H1 (cell line): ENCODE measurements around the gene FCAR. TPM values are rescaled to one million over a fixed set of nuclear protein-coding genes. Genes with fewer than 3 reads are reported as not detected.
"Not testable (repeated sequence)": the region's sequence is repeated elsewhere in the genome, so short reads cannot be mapped to it uniquely, and the experiment has no call there.

ENCODE experiments used
- CTCF ChIA-PET: fragments of 300-600 bp; sonication (Branson Sonifier 250); formaldehyde crosslinking; loops from one replicate; lab custom pipeline; 2021; ENCODE audit not compliant: partially characterized antibody; lab: Charles Lee
- POLR2A ChIA-PET: fragments of 300-600 bp; sonication (Branson Sonifier 250); formaldehyde crosslinking; loops from one replicate; lab custom pipeline; 2021; ENCODE audit warnings: inconsistent platforms; ENCODE audit not compliant: partially characterized antibody; lab: Charles Lee
- DNase-seq, 2 experiments: peaks; one replicate each; pipeline versions ENCODE4 v3.0.0 to v3.0.0-alpha.2; 2010 to 2022; ENCODE audit warnings: low spot score in 2 of 2, low read depth in 1 of 2, mixed read lengths in 1 of 2
- FAIRE-seq: peaks from 2 replicates; lab custom pipeline; 2011; peaks lifted over from hg19 to GRCh38; lab: Jason Lieb, UNC
- H2AFZ ChIP-seq: 2 replicates; pipeline ENCODE4 v1.8.1; 2012; ENCODE audit warnings: low read length, inconsistent platforms
- H2AK5ac ChIP-seq: 2 replicates; pipeline ENCODE4 v1.6.1; 2013; ENCODE audit warnings: low read depth, low read length
- H2BK120ac ChIP-seq: replicated peaks from 2 replicates; pipeline ENCODE3; 2013; ENCODE audit warnings: low read depth, low read length, inconsistent platforms
- H2BK12ac ChIP-seq: 2 replicates; pipeline ENCODE4 v1.6.1; 2013; ENCODE audit warnings: low read depth, low read length
- H2BK15ac ChIP-seq: 2 replicates; pipeline ENCODE4 v1.6.1; 2013; ENCODE audit warnings: low read length
- H2BK20ac ChIP-seq: 2 replicates; pipeline ENCODE4 v1.6.1; 2013; ENCODE audit warnings: low read length
- H2BK5ac ChIP-seq: 2 replicates; pipeline ENCODE4 v1.6.1; 2013; ENCODE audit warnings: low read depth, low read length
- H3K14ac ChIP-seq: 2 replicates; pipeline ENCODE4 v1.6.1; 2013; ENCODE audit warnings: inconsistent platforms; ENCODE audit not compliant: insufficient read length
- H3K18ac ChIP-seq: 2 replicates; pipeline ENCODE4 v1.6.1; 2013; ENCODE audit warnings: low read length; ENCODE audit errors: extremely low read depth
- H3K23ac ChIP-seq: 2 replicates; pipeline ENCODE4 v1.6.1; 2013; ENCODE audit warnings: inconsistent platforms; ENCODE audit not compliant: insufficient read length
- H3K23me2 ChIP-seq: 2 replicates; pipeline ENCODE4 v1.6.1; 2013; ENCODE audit warnings: low read depth, low read length
- H3K27ac ChIP-seq: 2 replicates; pipeline ENCODE4 v1.6.1; 2011; ENCODE audit warnings: low read depth, low read length, inconsistent platforms
- H3K27me3 ChIP-seq, 4 experiments: replicated peaks in 1 of 4; 1 replicate in 1 of 4; 2 replicates in 3 of 4; pipeline versions ENCODE4 v1.6.1 to v1.8.1; 2011 to 2013; ENCODE audit warnings: low read length in 3 of 4, mild to moderate bottlenecking in 3 of 4, inconsistent platforms in 2 of 4, mixed read lengths in 2 of 4, moderate library complexity in 1 of 4; ENCODE audit not compliant: control insufficient read depth in 3 of 4, insufficient read depth in 3 of 4; ENCODE audit errors: extremely low read depth in 1 of 4
- H3K36me3 ChIP-seq, 4 experiments: 2 replicates each; pipeline versions ENCODE4 v1.6.1 to v1.8.1; 2011 to 2013; ENCODE audit warnings: mild to moderate bottlenecking in 4 of 4, low read length in 3 of 4, moderate library complexity in 2 of 4, control low read depth in 1 of 4, inconsistent platforms in 1 of 4; ENCODE audit not compliant: insufficient read depth in 4 of 4, control insufficient read depth in 2 of 4
- H3K4ac ChIP-seq: replicated peaks from 2 replicates; pipeline ENCODE3; 2013; ENCODE audit warnings: low read length, low read depth, mixed read lengths, inconsistent platforms; ENCODE audit not compliant: insufficient read length
- H3K4me1 ChIP-seq, 4 experiments: replicated peaks in 1 of 4; 1 replicate in 1 of 4; 2 replicates in 3 of 4; pipeline versions ENCODE4 v1.6.1 to v1.8.1; 2011 to 2013; ENCODE audit warnings: low read length in 3 of 4, inconsistent platforms in 2 of 4, mixed read lengths in 1 of 4; ENCODE audit not compliant: insufficient read depth in 4 of 4, control insufficient read depth in 3 of 4
- H3K4me2 ChIP-seq, 2 experiments: 2 replicates each; pipeline versions ENCODE4 v1.6.1 to v1.8.1; 2011 to 2013; ENCODE audit warnings: low read depth in 2 of 2, low read length in 2 of 2, control low read depth in 1 of 2, inconsistent platforms in 1 of 2, mild to moderate bottlenecking in 1 of 2; ENCODE audit not compliant: insufficient read depth in 1 of 2
- H3K4me3 ChIP-seq, 4 experiments: fragments of 200-600, 300-600 bp in 1 of 4; sonication (generic), shearing (Covaris generic), sonication (Bioruptor Twin) in 1 of 4; 2 replicates each; pipeline versions ENCODE4 v1.5.1 to v1.8.1; 2011 to 2016; ENCODE audit warnings: low read length in 4 of 4, low read depth in 3 of 4, control low read depth in 2 of 4, inconsistent platforms in 2 of 4, mild to moderate bottlenecking in 2 of 4, mixed read lengths in 1 of 4, moderate library complexity in 1 of 4; ENCODE audit not compliant: insufficient read depth in 2 of 4; ENCODE audit errors: extremely low read depth in 1 of 4
- H3K56ac ChIP-seq: replicated peaks from 2 replicates; pipeline ENCODE3; 2013; ENCODE audit warnings: low read depth, mild to moderate bottlenecking, mixed read lengths, low read length, inconsistent platforms; ENCODE audit not compliant: insufficient read length
- H3K79me1 ChIP-seq: 2 replicates; pipeline ENCODE4 v1.6.1; 2013; ENCODE audit warnings: low read depth, low read length, control low read depth
- H3K79me2 ChIP-seq, 2 experiments: 2 replicates each; pipeline versions ENCODE4 v1.6.1 to v1.8.1; 2012 to 2013; ENCODE audit warnings: low read length in 2 of 2, mild to moderate bottlenecking in 2 of 2, inconsistent platforms in 1 of 2; ENCODE audit not compliant: insufficient read depth in 2 of 2, control insufficient read depth in 1 of 2
- H3K9ac ChIP-seq, 4 experiments: replicated peaks in 1 of 4; 1 replicate in 1 of 4; 2 replicates in 3 of 4; pipeline versions ENCODE4 v1.6.1 to v1.8.1; 2011 to 2013; ENCODE audit warnings: low read depth in 3 of 4, low read length in 3 of 4, control low read depth in 2 of 4, mild to moderate bottlenecking in 2 of 4, moderate library complexity in 2 of 4, inconsistent platforms in 1 of 4; ENCODE audit errors: extremely low read depth in 1 of 4
- H3K9me3 ChIP-seq, 2 experiments: 2 replicates each; pipeline versions ENCODE4 v1.6.1 to v1.8.1; 2012 to 2013; ENCODE audit warnings: mild to moderate bottlenecking in 2 of 2, moderate library complexity in 2 of 2, control low read depth in 1 of 2, inconsistent platforms in 1 of 2, low read depth in 1 of 2, low read length in 1 of 2, mixed read lengths in 1 of 2; ENCODE audit not compliant: insufficient read depth in 2 of 2
- H4K20me1 ChIP-seq, 2 experiments: replicated peaks in 1 of 2; 2 replicates each; pipeline versions ENCODE3 to v1.8.1; 2011 to 2013; ENCODE audit warnings: inconsistent platforms in 2 of 2, low read length in 2 of 2, mild to moderate bottlenecking in 1 of 2; ENCODE audit not compliant: insufficient read depth in 2 of 2, control insufficient read depth in 1 of 2
- H4K5ac ChIP-seq: 2 replicates; pipeline ENCODE4 v1.6.1; 2013; ENCODE audit warnings: low read length, low read depth, mixed read lengths, inconsistent platforms; ENCODE audit not compliant: insufficient read length
- H4K8ac ChIP-seq: 2 replicates; pipeline ENCODE4 v1.8.0; 2013; ENCODE audit warnings: mild to moderate bottlenecking, moderate library complexity, low read length, inconsistent platforms; ENCODE audit not compliant: insufficient read depth; ENCODE audit errors: extremely low read depth
- H4K91ac ChIP-seq: replicated peaks from 2 replicates; pipeline ENCODE3; 2013; ENCODE audit warnings: low read length, mixed read lengths, inconsistent platforms; ENCODE audit not compliant: insufficient read length
- RAD21 ChIP-seq, 2 experiments: IDR thresholded peaks in 1 of 2; conservative IDR thresholded peaks in 1 of 2; 2 replicates each; pipeline ENCODE4 v1.6.1; 2011; ENCODE audit warnings: low read depth in 2 of 2, low read length in 2 of 2, improper control_type of control experiment in 1 of 2, inconsistent platforms in 1 of 2, mild to moderate bottlenecking in 1 of 2, moderate library complexity in 1 of 2
- WGBS, 2 experiments: shearing (Covaris generic) in 1 of 2; methylation state at CpG; one replicate each; pipeline versions ENCODE4 v1.1.6 to v1.1.7; 2013 to 2015; ENCODE audit warnings: low lambda C conversion rate in 2 of 2, mixed read lengths in 2 of 2, inconsistent platforms in 1 of 2, low coverage in 1 of 2, missing lambda C conversion rate in 1 of 2; ENCODE audit not compliant: insufficient replicate concordance in 2 of 2, insufficient coverage in 1 of 2, insufficient read length in 1 of 2; ENCODE audit errors: extremely low coverage in 1 of 2, missing lambda C conversion rate in 1 of 2; 5-methylcytosine and 5-hydroxymethylcytosine counted together
- polyA plus RNA-seq, 7 experiments: library from polyadenylated mRNA; depleted of rRNA in 3 of 7; stranded (reverse) in 5 of 7; unstranded in 2 of 7; fragments of >200 nt in 5 of 7; fragments of 200-250 nt in 2 of 7; gene quantifications; 1 replicate in 5 of 7; 2 replicates in 1 of 7; 4 replicates in 1 of 7; pipeline versions ENCODE4 v1.2.1 to v1.2.3, GENCODE V29; 2011 to 2013; ENCODE audit warnings: missing spikeins in 2 of 7, mixed read lengths in 2 of 7
- total RNA-seq: library from RNA; stranded (reverse); fragmentation: NEBNext Ultra II Directional; extraction: Animal tissue kit (Norgen Biotek cat#: 25700); gene quantifications from 2 replicates; pipeline ENCODE4 v1.2.1, GENCODE V29; 2021
- TF ChIP-seq, protein P1 (sequence below), 3 experiments: IDR thresholded peaks; 1 replicate in 2 of 3; 2 replicates in 1 of 3; pipeline versions ENCODE4 v1.5.1 to v1.6.1; 2011; ENCODE audit warnings: low read length in 3 of 3, mild to moderate bottlenecking in 3 of 3, inconsistent platforms in 2 of 3, low read depth in 1 of 3, moderate library complexity in 1 of 3; ENCODE audit not compliant: insufficient read depth in 1 of 3; ENCODE audit errors: control extremely low read depth in 1 of 3

FCAR gene
- total and polyA plus RNA-seq, 2 of the 8 experiments (the other 6 are each of a cell fraction or from before 2014, with no cell fraction given): not detected

DNA sequence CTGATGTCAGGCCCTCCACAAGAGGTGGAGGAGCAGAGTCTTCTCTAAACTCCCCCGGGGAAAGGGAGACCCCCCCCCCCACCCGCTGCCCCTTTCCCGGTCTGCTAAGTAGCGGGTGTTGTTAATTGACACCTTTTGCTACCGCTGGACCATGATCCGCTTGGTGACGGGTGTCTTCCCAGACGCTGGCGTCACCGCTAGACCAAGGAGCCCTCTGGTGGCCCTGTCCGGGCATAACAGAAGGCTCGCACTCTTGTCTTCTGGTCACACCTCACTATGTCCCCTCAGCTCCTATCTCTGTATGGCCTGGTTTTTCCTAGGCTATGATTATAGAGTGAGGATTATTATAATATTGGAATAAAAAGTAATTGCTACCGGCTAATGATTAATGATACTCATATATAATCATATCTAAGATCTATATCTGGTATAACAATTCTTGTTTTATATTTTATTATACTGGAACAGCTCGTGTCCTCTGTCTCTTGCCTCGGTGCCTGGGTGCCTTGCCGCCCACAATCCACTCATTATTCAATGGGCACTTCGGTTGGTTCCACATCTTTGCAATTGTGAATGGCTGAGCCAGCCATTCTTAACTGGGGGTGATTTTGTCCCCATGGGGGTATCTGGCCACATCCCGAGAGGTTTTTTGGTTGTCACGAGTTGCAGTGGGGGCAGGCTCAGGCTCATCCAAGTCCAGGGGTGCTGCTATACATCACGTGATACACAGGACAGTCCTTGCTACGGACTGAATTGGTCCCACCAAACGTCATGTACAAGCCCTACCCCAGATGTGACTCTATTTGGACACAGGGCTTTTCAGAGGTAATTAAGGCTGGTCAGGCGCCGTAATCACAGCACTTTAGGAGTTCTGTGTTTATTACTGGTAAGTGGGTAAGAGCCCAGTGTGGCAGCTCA lies 45.9 kb downstream of the FCAR start:
- peak in 1 of 2 experiments; percentile 62 for DNase-seq
- H3K27ac ChIP-seq, H4K20me1 ChIP-seq, H3K9me3 ChIP-seq, H3K79me2 ChIP-seq, H3K4ac ChIP-seq, POLR2A ChIA-PET, H2BK12ac ChIP-seq, H2BK20ac ChIP-seq, H3K79me1 ChIP-seq, H3K23me2 ChIP-seq, H2BK120ac ChIP-seq, H3K36me3 ChIP-seq, H2AFZ ChIP-seq, H3K14ac ChIP-seq, H2BK5ac ChIP-seq, H3K56ac ChIP-seq, H3K4me1 ChIP-seq, H2BK15ac ChIP-seq, H3K4me2 ChIP-seq, H3K4me3 ChIP-seq, H2AK5ac ChIP-seq, H3K9ac ChIP-seq, H4K5ac ChIP-seq, FAIRE-seq, H3K23ac ChIP-seq, H3K27me3 ChIP-seq, H3K18ac ChIP-seq, H4K8ac ChIP-seq, H4K91ac ChIP-seq: not testable (repeated sequence)
- CTCF ChIA-PET: interaction anchor here (0.6 to 2.4 kb wide), 10 partner anchors 8 to 472 kb away, joined by 3 to 12 read pairs (median 4); no protein-coding TSS in a partner anchor
- TF ChIP-seq, protein P1, sequence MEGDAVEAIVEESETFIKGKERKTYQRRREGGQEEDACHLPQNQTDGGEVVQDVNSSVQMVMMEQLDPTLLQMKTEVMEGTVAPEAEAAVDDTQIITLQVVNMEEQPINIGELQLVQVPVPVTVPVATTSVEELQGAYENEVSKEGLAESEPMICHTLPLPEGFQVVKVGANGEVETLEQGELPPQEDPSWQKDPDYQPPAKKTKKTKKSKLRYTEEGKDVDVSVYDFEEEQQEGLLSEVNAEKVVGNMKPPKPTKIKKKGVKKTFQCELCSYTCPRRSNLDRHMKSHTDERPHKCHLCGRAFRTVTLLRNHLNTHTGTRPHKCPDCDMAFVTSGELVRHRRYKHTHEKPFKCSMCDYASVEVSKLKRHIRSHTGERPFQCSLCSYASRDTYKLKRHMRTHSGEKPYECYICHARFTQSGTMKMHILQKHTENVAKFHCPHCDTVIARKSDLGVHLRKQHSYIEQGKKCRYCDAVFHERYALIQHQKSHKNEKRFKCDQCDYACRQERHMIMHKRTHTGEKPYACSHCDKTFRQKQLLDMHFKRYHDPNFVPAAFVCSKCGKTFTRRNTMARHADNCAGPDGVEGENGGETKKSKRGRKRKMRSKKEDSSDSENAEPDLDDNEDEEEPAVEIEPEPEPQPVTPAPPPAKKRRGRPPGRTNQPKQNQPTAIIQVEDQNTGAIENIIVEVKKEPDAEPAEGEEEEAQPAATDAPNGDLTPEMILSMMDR (IDR thresholded peaks at IDR 0.05; ENCODE audit: control extremely low read depth in 1 of 3, insufficient read depth in 1 of 3, low read depth in 1 of 3, low read length in 3 of 3): peak in 1 of 3 experiments; percentile 24; a peak in 2 of 4 replicates
- peak in 1 of 2 experiments; percentile 27; a peak in 2 of 4 replicates for TF ChIP-seq RAD21 (IDR thresholded peaks at IDR 0.05 in 1 of 2, conservative IDR thresholded peaks at IDR 0.05 in 1 of 2; ENCODE audit: low read depth in 2 of 2, low read length in 2 of 2)
- 42% methylated on average over 23 of the region's 24 CpGs; no CpG with 5 or more reads in 1 of the 2 experiments for WGBS, 2 experiments
